ENCODE results near the gene NAT10.

Gene NAT10

GRCh38 chr11:34165786-34166555 is 60.5 kb downstream of the NAT10 start:
- no peak for TF ChIP-seq EZH2 (IDR thresholded peaks at IDR 0.05; ENCODE audit: borderline replicate concordance, low read length)
- TF ChIP-seq CTCF (IDR thresholded peaks at IDR 0.05; ENCODE audit: low read length): no peak; the same call in 1 of the 2 replicates
- no peaks in the 10 kb centered on the region for H3K4me1 ChIP-seq (ENCODE audit: insufficient read depth, low read length, severe bottlenecking)
- H3K4me3 ChIP-seq (ENCODE audit: low read depth, low read length, poor library complexity, severe bottlenecking): no peak overlapping the region
- H3K9ac ChIP-seq (ENCODE audit: low read length): no peak overlapping the region
- H3K9me2 ChIP-seq (ENCODE audit: low read depth, low read length): no peaks in the 10 kb centered on the region
- H3K27ac ChIP-seq (ENCODE audit: low read depth, low read length, poor library complexity, severe bottlenecking): no peak overlapping the region
- H3K27me3 ChIP-seq (ENCODE audit: insufficient read depth, low read length): no peaks in the 10 kb centered on the region
- no peaks in the 10 kb centered on the region for H3K9me3 ChIP-seq (ENCODE audit: low read length)
- H4K20me1 ChIP-seq (ENCODE audit: insufficient read depth, low read length): no peaks in the 10 kb centered on the region
- no peaks in the 10 kb centered on the region for H3K79me2 ChIP-seq (ENCODE audit: insufficient read depth, low read length)
- H3K36me3 ChIP-seq (ENCODE audit: insufficient read depth, low read length): no peaks in the 10 kb centered on the region
- no peak overlapping the region for H2AFZ ChIP-seq (ENCODE audit: low read length)
- no peak overlapping the region for H3K4me2 ChIP-seq (ENCODE audit: low read length)
- no peaks in the 10 kb centered on the region for H3F3A ChIP-seq (ENCODE audit: insufficient read depth, low read length)

DNA sequence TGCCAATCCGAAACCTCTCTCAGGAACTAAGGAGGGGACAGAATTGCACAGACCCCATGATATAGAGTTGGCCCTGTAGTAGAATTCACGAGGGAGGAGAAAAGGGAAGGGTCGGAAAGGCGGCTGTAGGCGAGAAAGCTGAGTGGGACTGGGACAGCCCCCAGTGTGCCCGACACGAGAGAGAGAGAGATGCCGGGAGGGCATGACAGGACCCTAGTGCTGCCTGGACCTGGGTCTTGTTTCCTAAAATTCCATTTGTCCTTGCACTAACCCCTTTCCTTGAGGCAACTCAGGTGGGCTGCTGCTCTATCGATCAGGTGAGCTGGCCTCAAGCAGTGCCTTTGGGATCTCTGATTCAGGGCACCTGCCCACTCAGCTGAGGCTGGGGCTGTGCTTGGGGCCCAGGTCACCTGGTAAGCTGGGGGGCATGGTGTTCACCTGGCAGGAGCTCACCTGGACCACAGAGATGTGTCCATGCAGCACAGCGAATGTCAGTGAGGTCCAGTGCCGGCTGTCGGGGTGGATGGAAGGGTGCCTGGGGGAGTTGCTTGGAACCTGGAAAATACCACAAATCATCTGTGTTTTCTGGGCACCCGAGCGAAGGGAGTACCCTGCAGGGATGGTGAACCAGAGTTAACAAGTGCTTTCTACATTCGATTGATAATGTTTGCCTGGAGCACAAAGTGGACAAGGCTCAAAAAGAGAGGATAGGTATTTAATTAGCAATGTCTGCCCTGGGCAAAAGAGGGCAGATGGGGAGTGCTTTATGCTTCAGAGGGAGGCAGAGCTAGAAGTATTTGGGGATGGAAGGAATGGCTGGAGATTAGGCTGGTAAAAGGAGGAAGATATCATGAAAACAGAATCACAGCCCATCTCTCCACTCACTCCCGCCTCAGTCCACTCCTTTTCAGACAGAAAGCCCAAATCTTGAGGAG is 61.6 kb downstream of the NAT10 start:
- H3K36me3 ChIP-seq (ENCODE audit: insufficient read depth, low read length): no peaks in the 10 kb centered on the region
- H3K4me2 ChIP-seq (ENCODE audit: low read length): no peak overlapping the region
- no peaks in the 10 kb centered on the region for H3K9me3 ChIP-seq (ENCODE audit: low read length)
- no peak overlapping the region for H3K27ac ChIP-seq (ENCODE audit: low read depth, low read length, poor library complexity, severe bottlenecking)
- H3K4me3 ChIP-seq (ENCODE audit: low read depth, low read length, poor library complexity, severe bottlenecking): no peak overlapping the region
- TF ChIP-seq CTCF (IDR thresholded peaks at IDR 0.05; ENCODE audit: low read length): no peak
- no peak for TF ChIP-seq EZH2 (IDR thresholded peaks at IDR 0.05; ENCODE audit: borderline replicate concordance, low read length)
- no peaks in the 10 kb centered on the region for H3K4me1 ChIP-seq (ENCODE audit: insufficient read depth, low read length, severe bottlenecking)
- no peaks in the 10 kb centered on the region for H3K79me2 ChIP-seq (ENCODE audit: insufficient read depth, low read length)
- no peak overlapping the region for H3K9ac ChIP-seq (ENCODE audit: low read length)
- no peaks in the 10 kb centered on the region for H4K20me1 ChIP-seq (ENCODE audit: insufficient read depth, low read length)
- H3K9me2 ChIP-seq (ENCODE audit: low read depth, low read length): no peaks in the 10 kb centered on the region
- no peaks in the 10 kb centered on the region for H3K27me3 ChIP-seq (ENCODE audit: insufficient read depth, low read length)
- no peak overlapping the region for H2AFZ ChIP-seq (ENCODE audit: low read length)
- H3F3A ChIP-seq (ENCODE audit: insufficient read depth, low read length): no peaks in the 10 kb centered on the region

- H2AFZ ChIP-seq (ENCODE audit: low read length): no peak overlapping the region
- H3K36me3 ChIP-seq (ENCODE audit: insufficient read depth, low read length): no peaks in the 10 kb centered on the region
- no peaks in the 10 kb centered on the region for H3K9me2 ChIP-seq (ENCODE audit: low read depth, low read length)
- no peak for TF ChIP-seq CTCF (IDR thresholded peaks at IDR 0.05; ENCODE audit: low read length)
- TF ChIP-seq EZH2 (IDR thresholded peaks at IDR 0.05; ENCODE audit: borderline replicate concordance, low read length): no peak
- no peak overlapping the region for H3K27ac ChIP-seq (ENCODE audit: low read depth, low read length, poor library complexity, severe bottlenecking)
- no peak overlapping the region for H3K4me2 ChIP-seq (ENCODE audit: low read length)
- no peaks in the 10 kb centered on the region for H3K9me3 ChIP-seq (ENCODE audit: low read length)
- no peak overlapping the region for H3K4me3 ChIP-seq (ENCODE audit: low read depth, low read length, poor library complexity, severe bottlenecking)
- H3K27me3 ChIP-seq (ENCODE audit: insufficient read depth, low read length): no peaks in the 10 kb centered on the region; the same call in 1 of the 2 replicates
- no peaks in the 10 kb centered on the region for H3K79me2 ChIP-seq (ENCODE audit: insufficient read depth, low read length)
- H3K9ac ChIP-seq (ENCODE audit: low read length): no peak overlapping the region
- H4K20me1 ChIP-seq (ENCODE audit: insufficient read depth, low read length): no peaks in the 10 kb centered on the region
- no peaks in the 10 kb centered on the region for H3K4me1 ChIP-seq (ENCODE audit: insufficient read depth, low read length, severe bottlenecking)
- H3F3A ChIP-seq (ENCODE audit: insufficient read depth, low read length): no peaks in the 10 kb centered on the region
These were observed 62.5 kb downstream of the NAT10 start for GRCh38 chr11:34167961-34168360.
